MM.1S (cell line): ENCODE results near the gene ZNF577.

Source experiments
- DNase-seq: peaks from one replicate; pipeline ENCODE4 v3.0.0-alpha.2; 2015
- H2AFZ ChIP-seq: fragments of 300-600 bp; sonication (generic); 2 replicates; pipeline ENCODE4 v1.6.0; 2016; ENCODE audit warnings: antibody characterized with exemption, low read length
- H3F3A ChIP-seq: fragments of 300-600 bp; sonication (generic); 2 replicates; pipeline ENCODE4 v1.6.1; 2016; ENCODE audit warnings: mild to moderate bottlenecking, antibody characterized with exemption, low read length, moderate library complexity, mixed read lengths; ENCODE audit not compliant: insufficient read depth
- H3K27ac ChIP-seq: fragments of 300-600 bp; sonication (generic); 2 replicates; pipeline ENCODE4 v1.5.1; 2016; ENCODE audit warnings: mild to moderate bottlenecking, low read length
- H3K27me3 ChIP-seq: fragments of 300-600 bp; sonication (generic); replicated peaks from 2 replicates; pipeline ENCODE4 v1.6.0; 2016; ENCODE audit warnings: low read length; ENCODE audit not compliant: insufficient read depth
- H3K36me3 ChIP-seq: fragments of 300-600 bp; sonication (generic); replicated peaks from 2 replicates; pipeline ENCODE4 v1.6.1; 2016; ENCODE audit warnings: mild to moderate bottlenecking, low read length, mixed read lengths; ENCODE audit not compliant: insufficient read depth
- H3K4me1 ChIP-seq: fragments of 300-600 bp; sonication (generic); 2 replicates; pipeline ENCODE4 v1.6.1; 2016; ENCODE audit warnings: low read length, mixed read lengths
- H3K4me2 ChIP-seq: fragments of 300-600 bp; sonication (generic); 2 replicates; pipeline ENCODE4 v1.6.0; 2016; ENCODE audit warnings: low read depth, low read length
- H3K4me3 ChIP-seq: fragments of 300-600 bp; sonication (generic); 2 replicates; pipeline ENCODE4 v1.5.1; 2016; ENCODE audit warnings: low read length, mixed read lengths
- H3K79me2 ChIP-seq: fragments of 300-600 bp; sonication (generic); 2 replicates; pipeline ENCODE4 v1.6.1; 2016; ENCODE audit warnings: mixed run types, low read length, mixed read lengths
- H3K9ac ChIP-seq: fragments of 300-600 bp; sonication (generic); 2 replicates; pipeline ENCODE4 v1.6.1; 2016; ENCODE audit warnings: low read length, mixed read lengths
- H3K9me2 ChIP-seq: fragments of 300-600 bp; sonication (generic); replicated peaks from 2 replicates; pipeline ENCODE4 v1.6.1; 2016; ENCODE audit warnings: mild to moderate bottlenecking, low read length, mixed read lengths; ENCODE audit not compliant: insufficient read depth
- H3K9me3 ChIP-seq: fragments of 300-600 bp; sonication (generic); replicated peaks from 2 replicates; pipeline ENCODE4 v1.6.1; 2016; ENCODE audit warnings: mild to moderate bottlenecking, low read length, mixed read lengths; ENCODE audit not compliant: insufficient read depth
- H4K20me1 ChIP-seq: fragments of 300-600 bp; sonication (generic); 2 replicates; pipeline ENCODE4 v1.6.1; 2016; ENCODE audit warnings: mild to moderate bottlenecking, low read length, moderate library complexity, mixed read lengths; ENCODE audit not compliant: insufficient read depth
- CTCF ChIP-seq: fragments of 300-600 bp; sonication (generic); IDR thresholded peaks from 2 replicates; pipeline ENCODE4 v1.5.1; 2016; ENCODE audit warnings: antibody characterized with exemption, low read length, mixed read lengths
- EZH2 ChIP-seq: fragments of 300-600 bp; sonication (generic); optimal IDR thresholded peaks from 2 replicates; pipeline ENCODE3; 2017; ENCODE audit warnings: low read depth, mild to moderate bottlenecking, antibody characterized with exemption, low read length, mixed read lengths
- EZH2phosphoT487 ChIP-seq: fragments of 300-600 bp; sonication (generic); IDR thresholded peaks from 2 replicates; pipeline ENCODE4 v1.6.1; 2018; ENCODE audit warnings: antibody characterized with exemption, low read length

Gene ZNF577

GRCh38 chr19:51905206-51905605, 17.5 kb upstream of the ZNF577 start:
- no peak for TF ChIP-seq EZH2
- TF ChIP-seq CTCF, result no peak
- TF ChIP-seq EZH2phosphoT487, result no peak
- H4K20me1 ChIP-seq, result no peaks in the 10 kb centered on the region
- H3K27ac ChIP-seq, result no peak overlapping the region
- no peaks in the 10 kb centered on the region for H3F3A ChIP-seq
- H3K27me3 ChIP-seq, result no peaks in the 10 kb centered on the region
- H3K9ac ChIP-seq, result no peak overlapping the region
- H3K4me2 ChIP-seq, result no peak overlapping the region
- no peaks in the 10 kb centered on the region for H3K36me3 ChIP-seq
- no peak overlapping the region for H3K4me3 ChIP-seq
- H2AFZ ChIP-seq, result no peak overlapping the region
- H3K79me2 ChIP-seq, result no peaks in the 10 kb centered on the region
- no peak for DNase-seq
- H3K4me1 ChIP-seq, result no peaks in the 10 kb centered on the region
- H3K9me3 ChIP-seq, result no peaks in the 10 kb centered on the region
- H3K9me2 ChIP-seq, result no peaks in the 10 kb centered on the region

GRCh38 chr19:51904331-51905165, 16.8 kb upstream of the ZNF577 start, which contains the start of gene ZNF649:
TSS of gene ZNF649 (minus strand) at chr19:51905017. CDS start at chr19:51900107, 4,910 bp downstream.
- H3K27ac ChIP-seq, result no peak within 1 kb of the TSS
- no peaks in the 10 kb centered on the region for H3K9me3 ChIP-seq
- no peaks in the 10 kb centered on the region for H3K36me3 ChIP-seq
- H3K79me2 ChIP-seq, result no peaks in the 10 kb centered on the region
- no peaks in the 10 kb centered on the region for H3K9me2 ChIP-seq
- no peaks in the 10 kb centered on the region for H3K27me3 ChIP-seq
- no peak within 1 kb of the TSS for H2AFZ ChIP-seq
- H3F3A ChIP-seq, result no peaks in the 10 kb centered on the region
- no peaks in the 10 kb centered on the region for H4K20me1 ChIP-seq
- TF ChIP-seq EZH2phosphoT487 (no peak), CTCF (no peak)
- no peaks in the 10 kb centered on the region for H3K4me1 ChIP-seq
- no peak for DNase-seq
- no peak within 1 kb of the TSS for H3K4me3 ChIP-seq
- H3K4me2 ChIP-seq, result no peak within 1 kb of the TSS
- H3K9ac ChIP-seq, result no peak within 1 kb of the TSS

- Histone ChIP-seq H3K9me3 (no peaks in the 10 kb centered on the region), H3F3A (no peaks in the 10 kb centered on the region), H3K9ac (no peak overlapping the region), H3K4me1 (no peaks in the 10 kb centered on the region), H3K36me3 (no peaks in the 10 kb centered on the region), H3K9me2 (no peaks in the 10 kb centered on the region), H3K4me3 (no peak overlapping the region), H3K27ac (no peak overlapping the region), H2AFZ (no peak overlapping the region), H3K4me2 (no peak overlapping the region), H3K79me2 (no peaks in the 10 kb centered on the region), H4K20me1 (no peaks in the 10 kb centered on the region), H3K27me3 (no peaks in the 10 kb centered on the region)
- TF ChIP-seq CTCF (no peak), EZH2phosphoT487 (no peak), EZH2 (no peak)
- DNase-seq, result no peak
Measured at GRCh38 chr19:51903192-51903591, 15.4 kb upstream of the ZNF577 start.
